Measurements from ENCODE around the gene GNB4.

- TF ChIP-seq, protein P1, sequence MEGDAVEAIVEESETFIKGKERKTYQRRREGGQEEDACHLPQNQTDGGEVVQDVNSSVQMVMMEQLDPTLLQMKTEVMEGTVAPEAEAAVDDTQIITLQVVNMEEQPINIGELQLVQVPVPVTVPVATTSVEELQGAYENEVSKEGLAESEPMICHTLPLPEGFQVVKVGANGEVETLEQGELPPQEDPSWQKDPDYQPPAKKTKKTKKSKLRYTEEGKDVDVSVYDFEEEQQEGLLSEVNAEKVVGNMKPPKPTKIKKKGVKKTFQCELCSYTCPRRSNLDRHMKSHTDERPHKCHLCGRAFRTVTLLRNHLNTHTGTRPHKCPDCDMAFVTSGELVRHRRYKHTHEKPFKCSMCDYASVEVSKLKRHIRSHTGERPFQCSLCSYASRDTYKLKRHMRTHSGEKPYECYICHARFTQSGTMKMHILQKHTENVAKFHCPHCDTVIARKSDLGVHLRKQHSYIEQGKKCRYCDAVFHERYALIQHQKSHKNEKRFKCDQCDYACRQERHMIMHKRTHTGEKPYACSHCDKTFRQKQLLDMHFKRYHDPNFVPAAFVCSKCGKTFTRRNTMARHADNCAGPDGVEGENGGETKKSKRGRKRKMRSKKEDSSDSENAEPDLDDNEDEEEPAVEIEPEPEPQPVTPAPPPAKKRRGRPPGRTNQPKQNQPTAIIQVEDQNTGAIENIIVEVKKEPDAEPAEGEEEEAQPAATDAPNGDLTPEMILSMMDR (IDR thresholded peaks at IDR 0.05; ENCODE audit: poor library complexity, severe bottlenecking) = no peak
- no peak for TF ChIP-seq EP300 (conservative IDR thresholded peaks at IDR 0.05; ENCODE audit: poor library complexity, severe bottlenecking)
These were observed 18.8 kb downstream of the GNB4 start for GRCh38 chr3:179432451-179432850.
